Thoracic aorta (tissue), 2 donors: ENCODE data around the gene DMKN. TPM values are rescaled to one million over a fixed set of nuclear protein-coding genes. Genes with fewer than 3 reads are reported as not detected.

ENCODE experiments used
- ATAC-seq: fragments of 150-250 bp; one replicate; pipeline ENCODE4 v1.8.0; 2017; ENCODE audit warnings: low read depth; ENCODE audit not compliant: insufficient number of reproducible peaks, low FRiP score
- DNase-seq: peaks from one replicate; pipeline ENCODE4 v3.0.0-alpha.2; 2020; ENCODE audit warnings: low spot score
- H3K27ac ChIP-seq, 2 donors: fragments of 200-600 bp; sonication (generic); 1 replicate in 1 of 2; 2 replicates in 1 of 2; pipeline ENCODE4 v1.5.1; 2016; ENCODE audit warnings: mild to moderate bottlenecking in 2 of 2, moderate library complexity in 2 of 2
- H3K27me3 ChIP-seq: fragments of 200-600 bp; sonication (generic); replicated peaks from 2 replicates; pipeline ENCODE4 v1.6.0; 2016; ENCODE audit warnings: mild to moderate bottlenecking; ENCODE audit not compliant: insufficient read depth
- H3K36me3 ChIP-seq: fragments of 200-600 bp; sonication (generic); one replicate; pipeline ENCODE4 v1.5.1; 2016
- H3K4me1 ChIP-seq, 2 donors: fragments of 200-600 bp; sonication (generic); 1 replicate in 1 of 2; 2 replicates in 1 of 2; pipeline versions ENCODE4 v1.5.1 to v1.6.0; 2016; ENCODE audit warnings: low read depth in 2 of 2, mild to moderate bottlenecking in 1 of 2; ENCODE audit not compliant: control insufficient read depth in 1 of 2
- H3K4me3 ChIP-seq: fragments of 200-600 bp; sonication (generic); 2 replicates; pipeline ENCODE4 v1.5.1; 2016; ENCODE audit warnings: mild to moderate bottlenecking
- H3K9me3 ChIP-seq: fragments of 200-600 bp; sonication (generic); 2 replicates; pipeline ENCODE4 v1.5.1; 2016
- total RNA-seq, 2 donors: library from RNA; depleted of rRNA; stranded (reverse); fragments of >200 nt; gene quantifications; one replicate each; pipeline versions ENCODE4 v1.1.0 to v1.2.3, GENCODE V29; 2016
- TF ChIP-seq, protein P1 (sequence below): fragments of 200-600 bp; sonication (generic); IDR thresholded peaks from one replicate; pipeline ENCODE4 v1.5.1; 2019; ENCODE audit warnings: antibody characterized with exemption

Gene DMKN, protein sequence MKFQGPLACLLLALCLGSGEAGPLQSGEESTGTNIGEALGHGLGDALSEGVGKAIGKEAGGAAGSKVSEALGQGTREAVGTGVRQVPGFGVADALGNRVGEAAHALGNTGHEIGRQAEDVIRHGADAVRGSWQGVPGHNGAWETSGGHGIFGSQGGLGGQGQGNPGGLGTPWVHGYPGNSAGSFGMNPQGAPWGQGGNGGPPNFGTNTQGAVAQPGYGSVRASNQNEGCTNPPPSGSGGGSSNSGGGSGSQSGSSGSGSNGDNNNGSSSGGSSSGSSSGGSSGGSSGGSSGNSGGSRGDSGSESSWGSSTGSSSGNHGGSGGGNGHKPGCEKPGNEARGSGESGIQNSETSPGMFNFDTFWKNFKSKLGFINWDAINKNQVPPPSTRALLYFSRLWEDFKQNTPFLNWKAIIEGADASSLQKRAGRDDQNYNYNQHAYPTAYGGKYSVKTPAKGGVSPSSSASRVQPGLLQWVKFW
- 10 to 100 TPM; 26.1 to 53.7 TPM for total RNA-seq

DNA sequence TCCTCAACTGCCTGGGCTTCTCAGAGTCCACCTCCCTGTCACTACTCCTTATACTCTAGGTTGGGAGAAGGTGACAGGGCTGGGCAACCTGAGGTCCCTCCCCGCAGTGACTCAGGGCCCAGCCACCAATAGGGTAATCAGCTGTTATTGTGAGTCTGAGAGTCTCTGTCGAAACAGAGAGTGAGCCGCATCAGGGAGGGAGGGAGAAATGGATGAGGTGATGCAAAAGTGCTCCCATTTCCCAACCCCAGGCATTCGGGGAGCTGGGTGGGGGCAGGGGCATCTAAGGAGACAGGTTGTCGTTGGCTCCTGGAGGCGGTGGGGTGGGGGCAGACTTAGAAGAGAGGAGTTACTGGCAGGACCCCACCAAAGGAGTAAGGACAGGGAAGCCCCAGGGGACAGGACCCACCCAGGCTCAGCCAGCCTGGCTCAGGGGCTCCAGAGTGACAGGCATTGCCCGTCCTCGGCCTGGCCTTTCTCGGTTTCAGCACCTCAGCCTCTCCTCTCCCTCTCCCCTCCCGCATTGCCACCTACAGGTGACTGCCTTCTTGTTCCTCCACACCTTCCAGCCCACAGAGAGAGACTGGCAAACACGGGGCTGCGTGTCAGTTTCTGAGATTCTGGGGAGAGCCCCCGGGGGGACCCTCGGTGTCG lies at the start of gene DMKN:
Gene DMKN (minus strand): TSS at position 22 of the 654 bp plus-strand sequence. CDS start 174 bp downstream, outside the sequence.
- no peak for DNase-seq
- H3K36me3 ChIP-seq, result no peaks in the 10 kb centered on the region
- H3K27ac ChIP-seq, result no peak within 1 kb of the TSS
- no peaks in the 10 kb centered on the region for H3K9me3 ChIP-seq
- TF ChIP-seq, protein P1, sequence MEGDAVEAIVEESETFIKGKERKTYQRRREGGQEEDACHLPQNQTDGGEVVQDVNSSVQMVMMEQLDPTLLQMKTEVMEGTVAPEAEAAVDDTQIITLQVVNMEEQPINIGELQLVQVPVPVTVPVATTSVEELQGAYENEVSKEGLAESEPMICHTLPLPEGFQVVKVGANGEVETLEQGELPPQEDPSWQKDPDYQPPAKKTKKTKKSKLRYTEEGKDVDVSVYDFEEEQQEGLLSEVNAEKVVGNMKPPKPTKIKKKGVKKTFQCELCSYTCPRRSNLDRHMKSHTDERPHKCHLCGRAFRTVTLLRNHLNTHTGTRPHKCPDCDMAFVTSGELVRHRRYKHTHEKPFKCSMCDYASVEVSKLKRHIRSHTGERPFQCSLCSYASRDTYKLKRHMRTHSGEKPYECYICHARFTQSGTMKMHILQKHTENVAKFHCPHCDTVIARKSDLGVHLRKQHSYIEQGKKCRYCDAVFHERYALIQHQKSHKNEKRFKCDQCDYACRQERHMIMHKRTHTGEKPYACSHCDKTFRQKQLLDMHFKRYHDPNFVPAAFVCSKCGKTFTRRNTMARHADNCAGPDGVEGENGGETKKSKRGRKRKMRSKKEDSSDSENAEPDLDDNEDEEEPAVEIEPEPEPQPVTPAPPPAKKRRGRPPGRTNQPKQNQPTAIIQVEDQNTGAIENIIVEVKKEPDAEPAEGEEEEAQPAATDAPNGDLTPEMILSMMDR, result no peak
- no peak for ATAC-seq
- H3K4me3 ChIP-seq, result no peak within 1 kb of the TSS
- H3K4me1 ChIP-seq, result peaks cover 6 to 9% of the 10 kb centered on the region in 2 donors
- no peaks in the 10 kb centered on the region for H3K27me3 ChIP-seq

DNA sequence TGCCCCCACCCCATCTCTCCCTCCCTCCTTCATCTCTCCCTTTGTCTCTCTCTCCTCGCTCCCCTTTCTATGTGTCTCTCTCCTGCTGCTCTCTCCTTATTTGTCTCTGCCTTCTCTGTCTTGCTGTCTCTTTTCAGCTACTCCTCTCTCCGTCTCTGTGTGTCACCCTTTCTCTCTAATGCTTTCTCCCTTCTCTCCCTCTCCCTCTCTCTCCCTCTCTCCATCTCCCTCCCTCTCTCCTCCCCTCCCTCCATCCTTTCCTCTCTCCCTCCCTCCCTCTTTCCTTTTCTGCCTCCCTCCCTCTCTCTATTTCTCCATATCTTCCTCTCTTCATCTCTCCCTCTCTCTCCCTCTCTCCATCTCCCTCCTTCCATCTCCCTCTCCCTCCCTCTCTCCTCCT lies 49.3 kb upstream of the DMKN start:
- no peaks in the 10 kb centered on the region for H3K27me3 ChIP-seq
- ATAC-seq, result no peak

DNA sequence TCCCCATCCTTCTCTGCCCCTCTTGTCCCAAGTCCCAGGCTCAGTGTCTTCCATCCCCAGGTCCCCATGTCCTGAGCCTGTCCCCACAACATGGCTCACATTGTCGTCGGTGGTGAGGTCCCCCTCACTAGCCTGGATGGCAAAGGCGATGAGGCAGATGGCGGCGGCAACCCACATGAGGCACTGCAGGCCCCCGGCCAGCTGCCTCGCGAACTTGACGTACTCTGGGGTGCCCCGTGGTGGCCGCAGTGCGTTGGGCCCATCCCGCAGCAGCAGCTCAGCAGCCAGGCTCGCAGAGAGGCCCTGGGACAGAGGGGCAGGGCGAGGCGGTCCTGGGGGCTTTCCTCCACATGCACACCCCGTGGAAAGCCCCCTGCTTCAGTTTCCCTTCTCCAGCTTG lies 48.9 kb upstream of the DMKN start:
- H3K4me3 ChIP-seq, result no peak overlapping the region
- H3K9me3 ChIP-seq, result no peaks in the 10 kb centered on the region
- ATAC-seq, result no peak
- TF ChIP-seq, protein P1, result no peak
- no peak overlapping the region for H3K27ac ChIP-seq
- peaks cover 0 to 5% of the 10 kb centered on the region in 2 donors for H3K4me1 ChIP-seq
- no peaks in the 10 kb centered on the region for H3K27me3 ChIP-seq
- H3K36me3 ChIP-seq, result no peaks in the 10 kb centered on the region
- no peak for DNase-seq

More for the DNA sequence above, 49.3 kb upstream of the DMKN start:
- H3K27ac ChIP-seq, result no peak overlapping the region
- DNase-seq, result no peak
- H3K4me3 ChIP-seq, result no peak overlapping the region
- TF ChIP-seq, protein P1, result no peak
- peaks cover 0 to 5% of the 10 kb centered on the region in 2 donors for H3K4me1 ChIP-seq
- H3K9me3 ChIP-seq, result no peaks in the 10 kb centered on the region
- no peaks in the 10 kb centered on the region for H3K36me3 ChIP-seq

DNA sequence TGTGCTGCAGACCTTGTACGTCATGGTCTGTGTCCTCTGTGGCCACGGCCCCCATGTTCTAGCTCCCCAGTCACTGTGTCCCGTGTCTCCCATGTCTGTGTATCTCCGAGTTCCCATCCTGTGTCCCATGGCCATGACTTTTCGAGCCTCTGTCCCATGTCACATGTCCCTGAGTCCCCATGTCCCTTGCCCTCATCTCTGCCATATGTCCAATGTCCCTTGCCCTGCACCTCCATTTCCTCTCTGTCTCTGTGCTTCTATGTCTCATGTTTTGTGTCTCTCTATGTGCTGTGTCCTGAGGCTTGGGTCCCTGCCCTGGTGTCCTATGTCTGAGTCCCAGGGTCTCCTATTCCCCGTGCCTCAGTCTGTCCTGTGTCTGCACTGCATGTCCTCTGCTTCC lies 48.0 kb upstream of the DMKN start:
- TF ChIP-seq, protein P1, result no peak
- DNase-seq, result no peak
- H3K4me3 ChIP-seq, result no peak overlapping the region
- H3K27ac ChIP-seq, result no peak overlapping the region
- H3K36me3 ChIP-seq, result no peaks in the 10 kb centered on the region
- ATAC-seq, result no peak
- H3K4me1 ChIP-seq, result peaks cover 0 to 5% of the 10 kb centered on the region in 2 donors
- no peaks in the 10 kb centered on the region for H3K27me3 ChIP-seq
- H3K9me3 ChIP-seq, result no peaks in the 10 kb centered on the region

DNA sequence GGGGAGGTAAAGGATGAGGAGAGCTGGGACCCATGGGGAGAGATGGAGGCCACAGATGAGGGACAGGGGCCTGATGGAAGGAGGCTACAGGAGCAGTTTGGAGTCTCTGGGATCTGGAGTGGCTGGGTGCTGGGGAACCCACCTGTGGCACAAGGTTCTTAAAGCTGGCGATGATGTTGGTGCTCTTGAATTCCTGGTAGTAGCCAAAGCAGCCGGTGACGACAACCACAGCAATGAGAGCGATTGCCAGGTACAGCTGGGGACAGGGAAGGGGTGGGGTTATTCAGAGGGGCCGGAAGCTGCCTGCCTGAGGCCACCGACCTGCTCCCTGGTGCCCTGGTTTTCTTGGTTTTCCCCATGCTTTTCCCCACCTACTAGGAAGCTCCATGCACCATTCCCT lies 47.2 kb upstream of the DMKN start:
- no peak overlapping the region for H3K4me3 ChIP-seq
- no peak for DNase-seq
- no peaks in the 10 kb centered on the region for H3K36me3 ChIP-seq
- no peak overlapping the region for H3K27ac ChIP-seq
- no peaks in the 10 kb centered on the region for H3K9me3 ChIP-seq
- ATAC-seq, result no peak
- peaks cover 0 to 5% of the 10 kb centered on the region in 2 donors for H3K4me1 ChIP-seq
- H3K27me3 ChIP-seq, result no peaks in the 10 kb centered on the region
- TF ChIP-seq, protein P1, result no peak
